Measurements from ENCODE around the gene SPAG9. TPM values are rescaled to one million over a fixed set of nuclear protein-coding genes. Genes with fewer than 3 reads are reported as not detected.

The SPAG9 gene
- polyA plus RNA-seq, 1 donor from 2014 or later, result 201 TPM

GRCh38 chr17:50977487-50978159 lies 143.0 kb downstream of the SPAG9 start:
- Histone ChIP-seq H3K27me3 (ENCODE audit: insufficient read depth, low read depth, low read length) (no peaks in the 10 kb centered on the region), H4K20me1 (ENCODE audit: insufficient read depth) (no peaks in the 10 kb centered on the region), H3K79me2 (replicated peaks; ENCODE audit: insufficient read depth, low read length) (no peaks in the 10 kb centered on the region), H3K4me2 (ENCODE audit: low read length) (no peak overlapping the region), H3K9me3 (ENCODE audit: low read length) (no peaks in the 10 kb centered on the region), H3K9ac (ENCODE audit: low read length) (no peak overlapping the region), H3F3A (ENCODE audit: insufficient read depth, low read length, poor library complexity, severe bottlenecking) (no peaks in the 10 kb centered on the region), H3K4me3 (ENCODE audit: low read length) (no peak overlapping the region), H3K27ac (ENCODE audit: low read length) (no peak overlapping the region), H2AFZ (ENCODE audit: low read depth, low read length) (no peak overlapping the region), H3K9me2 (ENCODE audit: insufficient read depth, low read length) (no peaks in the 10 kb centered on the region), H3K36me3 (ENCODE audit: insufficient read depth, low read length) (peaks cover 28% of the 10 kb centered on the region)
- TF ChIP-seq MXI1 (conservative IDR thresholded peaks at IDR 0.05; ENCODE audit: poor library complexity, severe bottlenecking) (no peak), EZH2 (IDR thresholded peaks at IDR 0.05; ENCODE audit: borderline replicate concordance, insufficient read depth, low read length, poor library complexity, severe bottlenecking) (no peak), POLR2AphosphoS5 (IDR thresholded peaks at IDR 0.05) (no peak), SMC3 (conservative IDR thresholded peaks at IDR 0.05; ENCODE audit: poor library complexity) (no peak), RAD21 (conservative IDR thresholded peaks at IDR 0.05) (no peak), EP300 (conservative IDR thresholded peaks at IDR 0.05; ENCODE audit: poor library complexity, severe bottlenecking) (no peak)
- TF ChIP-seq, protein P1, sequence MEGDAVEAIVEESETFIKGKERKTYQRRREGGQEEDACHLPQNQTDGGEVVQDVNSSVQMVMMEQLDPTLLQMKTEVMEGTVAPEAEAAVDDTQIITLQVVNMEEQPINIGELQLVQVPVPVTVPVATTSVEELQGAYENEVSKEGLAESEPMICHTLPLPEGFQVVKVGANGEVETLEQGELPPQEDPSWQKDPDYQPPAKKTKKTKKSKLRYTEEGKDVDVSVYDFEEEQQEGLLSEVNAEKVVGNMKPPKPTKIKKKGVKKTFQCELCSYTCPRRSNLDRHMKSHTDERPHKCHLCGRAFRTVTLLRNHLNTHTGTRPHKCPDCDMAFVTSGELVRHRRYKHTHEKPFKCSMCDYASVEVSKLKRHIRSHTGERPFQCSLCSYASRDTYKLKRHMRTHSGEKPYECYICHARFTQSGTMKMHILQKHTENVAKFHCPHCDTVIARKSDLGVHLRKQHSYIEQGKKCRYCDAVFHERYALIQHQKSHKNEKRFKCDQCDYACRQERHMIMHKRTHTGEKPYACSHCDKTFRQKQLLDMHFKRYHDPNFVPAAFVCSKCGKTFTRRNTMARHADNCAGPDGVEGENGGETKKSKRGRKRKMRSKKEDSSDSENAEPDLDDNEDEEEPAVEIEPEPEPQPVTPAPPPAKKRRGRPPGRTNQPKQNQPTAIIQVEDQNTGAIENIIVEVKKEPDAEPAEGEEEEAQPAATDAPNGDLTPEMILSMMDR (IDR thresholded peaks at IDR 0.05; ENCODE audit: poor library complexity, severe bottlenecking), result no peak

- Histone ChIP-seq H3K9me3 (ENCODE audit: low read length) (no peaks in the 10 kb centered on the region), H3K79me2 (replicated peaks; ENCODE audit: insufficient read depth, low read length) (no peaks in the 10 kb centered on the region), H4K20me1 (ENCODE audit: insufficient read depth) (no peaks in the 10 kb centered on the region), H3K4me3 (ENCODE audit: low read length) (no peak overlapping the region), H3F3A (ENCODE audit: insufficient read depth, low read length, poor library complexity, severe bottlenecking) (no peaks in the 10 kb centered on the region), H3K4me2 (ENCODE audit: low read length) (no peak overlapping the region), H3K27me3 (ENCODE audit: insufficient read depth, low read depth, low read length) (no peaks in the 10 kb centered on the region), H3K9ac (ENCODE audit: low read length) (no peak overlapping the region), H3K9me2 (ENCODE audit: insufficient read depth, low read length) (no peaks in the 10 kb centered on the region), H3K36me3 (ENCODE audit: insufficient read depth, low read length) (peaks cover 22% of the 10 kb centered on the region), H3K27ac (ENCODE audit: low read length) (no peak overlapping the region), H2AFZ (ENCODE audit: low read depth, low read length) (no peak overlapping the region)
- no peak for TF ChIP-seq EP300 (conservative IDR thresholded peaks at IDR 0.05; ENCODE audit: poor library complexity, severe bottlenecking)
- no peak for TF ChIP-seq EZH2 (IDR thresholded peaks at IDR 0.05; ENCODE audit: borderline replicate concordance, insufficient read depth, low read length, poor library complexity, severe bottlenecking)
- TF ChIP-seq MXI1 (conservative IDR thresholded peaks at IDR 0.05; ENCODE audit: poor library complexity, severe bottlenecking), result no peak
- TF ChIP-seq RAD21 (conservative IDR thresholded peaks at IDR 0.05), result no peak
- TF ChIP-seq, protein P2, sequence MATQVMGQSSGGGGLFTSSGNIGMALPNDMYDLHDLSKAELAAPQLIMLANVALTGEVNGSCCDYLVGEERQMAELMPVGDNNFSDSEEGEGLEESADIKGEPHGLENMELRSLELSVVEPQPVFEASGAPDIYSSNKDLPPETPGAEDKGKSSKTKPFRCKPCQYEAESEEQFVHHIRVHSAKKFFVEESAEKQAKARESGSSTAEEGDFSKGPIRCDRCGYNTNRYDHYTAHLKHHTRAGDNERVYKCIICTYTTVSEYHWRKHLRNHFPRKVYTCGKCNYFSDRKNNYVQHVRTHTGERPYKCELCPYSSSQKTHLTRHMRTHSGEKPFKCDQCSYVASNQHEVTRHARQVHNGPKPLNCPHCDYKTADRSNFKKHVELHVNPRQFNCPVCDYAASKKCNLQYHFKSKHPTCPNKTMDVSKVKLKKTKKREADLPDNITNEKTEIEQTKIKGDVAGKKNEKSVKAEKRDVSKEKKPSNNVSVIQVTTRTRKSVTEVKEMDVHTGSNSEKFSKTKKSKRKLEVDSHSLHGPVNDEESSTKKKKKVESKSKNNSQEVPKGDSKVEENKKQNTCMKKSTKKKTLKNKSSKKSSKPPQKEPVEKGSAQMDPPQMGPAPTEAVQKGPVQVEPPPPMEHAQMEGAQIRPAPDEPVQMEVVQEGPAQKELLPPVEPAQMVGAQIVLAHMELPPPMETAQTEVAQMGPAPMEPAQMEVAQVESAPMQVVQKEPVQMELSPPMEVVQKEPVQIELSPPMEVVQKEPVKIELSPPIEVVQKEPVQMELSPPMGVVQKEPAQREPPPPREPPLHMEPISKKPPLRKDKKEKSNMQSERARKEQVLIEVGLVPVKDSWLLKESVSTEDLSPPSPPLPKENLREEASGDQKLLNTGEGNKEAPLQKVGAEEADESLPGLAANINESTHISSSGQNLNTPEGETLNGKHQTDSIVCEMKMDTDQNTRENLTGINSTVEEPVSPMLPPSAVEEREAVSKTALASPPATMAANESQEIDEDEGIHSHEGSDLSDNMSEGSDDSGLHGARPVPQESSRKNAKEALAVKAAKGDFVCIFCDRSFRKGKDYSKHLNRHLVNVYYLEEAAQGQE (IDR thresholded peaks at IDR 0.05; ENCODE audit: borderline replicate concordance), result no peak
- TF ChIP-seq POLR2AphosphoS5 (IDR thresholded peaks at IDR 0.05), result no peak
- TF ChIP-seq, protein P1 (IDR thresholded peaks at IDR 0.05; ENCODE audit: poor library complexity, severe bottlenecking), result no peak
Measured at GRCh38 chr17:50976951-50977472, 143.7 kb downstream of the SPAG9 start.

Data from neural cell (in vitro differentiated cells).